ENCODE data around the gene GRM2.

Gene GRM2

DNA sequence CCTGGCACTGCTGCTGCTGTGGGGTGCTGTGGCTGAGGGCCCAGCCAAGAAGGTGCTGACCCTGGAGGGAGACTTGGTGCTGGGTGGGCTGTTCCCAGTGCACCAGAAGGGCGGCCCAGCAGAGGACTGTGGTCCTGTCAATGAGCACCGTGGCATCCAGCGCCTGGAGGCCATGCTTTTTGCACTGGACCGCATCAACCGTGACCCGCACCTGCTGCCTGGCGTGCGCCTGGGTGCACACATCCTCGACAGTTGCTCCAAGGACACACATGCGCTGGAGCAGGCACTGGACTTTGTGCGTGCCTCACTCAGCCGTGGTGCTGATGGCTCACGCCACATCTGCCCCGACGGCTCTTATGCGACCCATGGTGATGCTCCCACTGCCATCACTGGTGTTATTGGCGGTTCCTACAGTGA, 2.1 kb downstream of the GRM2 start:
- Histone ChIP-seq H3K27me3 (ENCODE audit: control insufficient read depth, insufficient read depth, low read length) (peaks cover 24% of the 10 kb centered on the region), H3K9me3 (ENCODE audit: control insufficient read depth, low read depth, low read length) (no peaks in the 10 kb centered on the region), H3K36me3 (ENCODE audit: control insufficient read depth, low read depth, low read length) (no peaks in the 10 kb centered on the region), H3K4me3 (ENCODE audit: low read length) (no peak overlapping the region), H3K9ac (ENCODE audit: low read length) (no peak overlapping the region), H3K27ac (ENCODE audit: low read length) (no peak overlapping the region), H3K4me1 (ENCODE audit: control insufficient read depth, low read depth, low read length) (peaks cover 5% of the 10 kb centered on the region)

DNA sequence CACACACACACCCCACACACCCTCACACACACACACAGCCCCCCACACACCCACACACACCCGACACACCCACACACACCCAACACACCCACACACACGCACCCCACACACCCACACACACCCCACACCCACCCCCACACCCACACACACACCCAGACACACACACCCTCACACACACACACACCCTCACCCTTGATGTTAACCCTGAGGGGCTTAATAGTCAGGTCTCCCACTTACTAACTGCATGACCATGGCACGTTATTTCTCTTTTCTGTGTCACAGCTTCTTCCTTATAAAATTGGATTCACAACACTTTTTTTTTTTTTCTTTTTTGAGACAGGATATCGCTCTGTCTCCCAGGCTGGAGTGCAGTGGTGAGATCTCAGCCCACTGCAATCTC, 2.8 kb downstream of the GRM2 start:
- H3K4me1 ChIP-seq (ENCODE audit: control insufficient read depth, low read depth, low read length), result no peaks in the 10 kb centered on the region
- no peaks in the 10 kb centered on the region for H3K36me3 ChIP-seq (ENCODE audit: control insufficient read depth, low read depth, low read length)
- H3K9ac ChIP-seq (ENCODE audit: low read length), result no peak overlapping the region
- H3K4me3 ChIP-seq (ENCODE audit: low read length), result no peak overlapping the region
- no peak overlapping the region for H3K27ac ChIP-seq (ENCODE audit: low read length)
- no peaks in the 10 kb centered on the region for H3K9me3 ChIP-seq (ENCODE audit: control insufficient read depth, low read depth, low read length)
- peaks cover 24% of the 10 kb centered on the region for H3K27me3 ChIP-seq (ENCODE audit: control insufficient read depth, insufficient read depth, low read length)

DNA sequence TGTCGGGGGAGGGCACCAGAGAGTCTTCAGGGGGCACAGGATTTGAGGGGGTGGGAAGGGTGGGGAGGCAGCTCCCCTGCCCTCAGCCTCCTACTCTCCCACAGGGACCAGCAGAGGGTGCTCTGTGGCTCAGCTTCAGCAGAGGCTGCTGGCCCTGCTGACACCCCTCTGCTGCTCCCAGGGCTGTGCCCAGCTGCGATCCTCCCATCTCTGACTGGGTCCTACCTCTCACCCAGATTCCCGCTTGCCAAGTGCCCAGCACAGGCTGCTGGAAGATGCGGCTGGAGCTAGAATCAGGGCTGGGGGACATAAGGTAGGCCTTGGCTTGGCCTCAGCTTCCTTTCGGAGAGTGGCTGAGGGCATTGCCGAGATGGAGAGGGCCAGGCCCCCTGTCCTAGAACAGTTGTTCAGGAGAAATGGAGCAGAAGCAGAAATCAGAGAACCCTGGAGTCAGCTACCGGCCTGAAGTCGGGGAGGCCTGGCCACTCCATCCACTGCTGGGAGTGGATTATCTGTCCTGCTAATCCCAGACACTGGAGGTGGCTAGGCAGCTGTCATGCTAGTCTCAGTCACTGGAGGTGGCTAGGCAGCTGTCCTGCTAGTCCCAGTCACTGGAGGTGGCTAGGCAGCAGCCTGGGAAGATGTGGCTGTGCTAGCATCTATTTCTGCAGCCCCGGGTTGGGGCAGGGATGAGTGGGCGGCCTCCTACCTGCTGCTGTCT, 3.9 kb downstream of the GRM2 start:
- H3K4me1 ChIP-seq (ENCODE audit: control insufficient read depth, low read depth, low read length), result no peaks in the 10 kb centered on the region
- no peak overlapping the region for H3K4me3 ChIP-seq (ENCODE audit: low read length)
- no peaks in the 10 kb centered on the region for H3K9me3 ChIP-seq (ENCODE audit: control insufficient read depth, low read depth, low read length)
- H3K27ac ChIP-seq (ENCODE audit: low read length), result no peak overlapping the region
- no peak overlapping the region for H3K9ac ChIP-seq (ENCODE audit: low read length)
- H3K36me3 ChIP-seq (ENCODE audit: control insufficient read depth, low read depth, low read length), result no peaks in the 10 kb centered on the region
- H3K27me3 ChIP-seq (ENCODE audit: control insufficient read depth, insufficient read depth, low read length), result peaks cover 24% of the 10 kb centered on the region

DNA sequence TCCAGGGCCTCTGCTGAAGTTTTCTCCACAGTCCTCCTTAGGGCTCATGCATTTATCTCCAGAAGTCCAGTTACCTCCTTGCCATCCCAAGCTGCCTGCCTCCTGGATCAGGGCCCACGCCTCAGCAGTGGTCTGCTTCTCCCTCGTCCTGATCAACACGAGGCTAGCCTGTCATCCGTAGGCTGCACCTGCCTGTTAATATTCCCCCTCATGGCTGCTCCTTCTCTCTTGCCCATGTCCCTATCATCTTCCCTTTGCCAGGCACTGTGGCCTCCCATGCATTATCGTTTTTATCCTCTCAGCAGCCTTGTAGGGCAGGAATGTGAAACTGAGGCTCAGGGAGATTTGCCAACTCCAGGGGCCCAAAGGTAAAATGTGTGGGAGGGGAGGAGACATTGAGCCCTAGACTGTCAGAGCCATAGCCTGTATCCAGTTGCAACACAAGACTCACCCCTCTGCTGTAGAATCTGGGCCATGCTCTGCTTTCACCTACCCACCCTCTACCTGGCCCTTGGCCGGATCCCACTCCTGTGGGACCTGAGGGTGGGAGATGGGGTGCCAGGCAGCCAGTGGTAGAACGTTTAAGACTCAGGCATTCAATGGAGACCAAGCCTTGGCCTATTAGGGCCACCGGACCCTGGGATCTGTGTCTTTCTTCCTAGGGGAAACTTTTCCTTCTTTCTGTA, 4.6 kb downstream of the GRM2 start:
- H3K27ac ChIP-seq (ENCODE audit: low read length), result no peak overlapping the region
- no peaks in the 10 kb centered on the region for H3K4me1 ChIP-seq (ENCODE audit: control insufficient read depth, low read depth, low read length)

GRCh38 chr3:51712038-51712420, 5.2 kb downstream of the GRM2 start:
- Histone ChIP-seq H3K9me3 (ENCODE audit: control insufficient read depth, low read depth, low read length) (no peaks in the 10 kb centered on the region), H3K4me3 (ENCODE audit: low read length) (no peak overlapping the region), H3K27ac (ENCODE audit: low read length) (no peak overlapping the region), H3K9ac (ENCODE audit: low read length) (no peak overlapping the region), H3K27me3 (ENCODE audit: control insufficient read depth, insufficient read depth, low read length) (peaks cover 24% of the 10 kb centered on the region), H3K36me3 (ENCODE audit: control insufficient read depth, low read depth, low read length) (no peaks in the 10 kb centered on the region), H3K4me1 (ENCODE audit: control insufficient read depth, low read depth, low read length) (no peaks in the 10 kb centered on the region)

More for the DNA sequence above, 4.6 kb downstream of the GRM2 start:
- Histone ChIP-seq H3K27me3 (ENCODE audit: control insufficient read depth, insufficient read depth, low read length) (peaks cover 24% of the 10 kb centered on the region), H3K36me3 (ENCODE audit: control insufficient read depth, low read depth, low read length) (no peaks in the 10 kb centered on the region), H3K4me3 (ENCODE audit: low read length) (no peak overlapping the region), H3K9ac (ENCODE audit: low read length) (no peak overlapping the region), H3K9me3 (ENCODE audit: control insufficient read depth, low read depth, low read length) (no peaks in the 10 kb centered on the region)

DNA sequence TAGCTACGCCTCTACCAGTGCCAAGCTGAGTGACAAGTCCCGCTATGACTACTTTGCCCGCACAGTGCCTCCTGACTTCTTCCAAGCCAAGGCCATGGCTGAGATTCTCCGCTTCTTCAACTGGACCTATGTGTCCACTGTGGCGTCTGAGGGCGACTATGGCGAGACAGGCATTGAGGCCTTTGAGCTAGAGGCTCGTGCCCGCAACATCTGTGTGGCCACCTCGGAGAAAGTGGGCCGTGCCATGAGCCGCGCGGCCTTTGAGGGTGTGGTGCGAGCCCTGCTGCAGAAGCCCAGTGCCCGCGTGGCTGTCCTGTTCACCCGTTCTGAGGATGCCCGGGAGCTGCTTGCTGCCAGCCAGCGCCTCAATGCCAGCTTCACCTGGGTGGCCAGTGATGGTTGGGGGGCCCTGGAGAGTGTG, 5.7 kb downstream of the GRM2 start:
- H3K27ac ChIP-seq (ENCODE audit: low read length), result no peak overlapping the region
- H3K4me3 ChIP-seq (ENCODE audit: low read length), result no peak overlapping the region
- no peaks in the 10 kb centered on the region for H3K4me1 ChIP-seq (ENCODE audit: control insufficient read depth, low read depth, low read length)
- no peaks in the 10 kb centered on the region for H3K9me3 ChIP-seq (ENCODE audit: control insufficient read depth, low read depth, low read length)
- H3K36me3 ChIP-seq (ENCODE audit: control insufficient read depth, low read depth, low read length), result no peaks in the 10 kb centered on the region
- H3K27me3 ChIP-seq (ENCODE audit: control insufficient read depth, insufficient read depth, low read length), result peaks cover 19% of the 10 kb centered on the region
- no peak overlapping the region for H3K9ac ChIP-seq (ENCODE audit: low read length)

GRCh38 chr3:51712963-51713362, 6.1 kb downstream of the GRM2 start:
- no peak overlapping the region for H3K27ac ChIP-seq (ENCODE audit: low read length)
- no peak overlapping the region for H3K9ac ChIP-seq (ENCODE audit: low read length)
- H3K9me3 ChIP-seq (ENCODE audit: control insufficient read depth, low read depth, low read length), result no peaks in the 10 kb centered on the region
- no peaks in the 10 kb centered on the region for H3K36me3 ChIP-seq (ENCODE audit: control insufficient read depth, low read depth, low read length)
- H3K4me1 ChIP-seq (ENCODE audit: control insufficient read depth, low read depth, low read length), result no peaks in the 10 kb centered on the region
- H3K4me3 ChIP-seq (ENCODE audit: low read length), result no peak overlapping the region
- H3K27me3 ChIP-seq (ENCODE audit: control insufficient read depth, insufficient read depth, low read length), result peaks cover 14% of the 10 kb centered on the region

GRCh38 chr3:51715231-51715976, 8.5 kb downstream of the GRM2 start:
- Histone ChIP-seq H3K9me3 (ENCODE audit: control insufficient read depth, low read depth, low read length) (no peaks in the 10 kb centered on the region), H3K27me3 (ENCODE audit: control insufficient read depth, insufficient read depth, low read length) (no peaks in the 10 kb centered on the region), H3K36me3 (ENCODE audit: control insufficient read depth, low read depth, low read length) (no peaks in the 10 kb centered on the region), H3K27ac (ENCODE audit: low read length) (no peak overlapping the region), H3K4me3 (ENCODE audit: low read length) (no peak overlapping the region), H3K4me1 (ENCODE audit: control insufficient read depth, low read depth, low read length) (peaks cover 3% of the 10 kb centered on the region), H3K9ac (ENCODE audit: low read length) (no peak overlapping the region)

DNA sequence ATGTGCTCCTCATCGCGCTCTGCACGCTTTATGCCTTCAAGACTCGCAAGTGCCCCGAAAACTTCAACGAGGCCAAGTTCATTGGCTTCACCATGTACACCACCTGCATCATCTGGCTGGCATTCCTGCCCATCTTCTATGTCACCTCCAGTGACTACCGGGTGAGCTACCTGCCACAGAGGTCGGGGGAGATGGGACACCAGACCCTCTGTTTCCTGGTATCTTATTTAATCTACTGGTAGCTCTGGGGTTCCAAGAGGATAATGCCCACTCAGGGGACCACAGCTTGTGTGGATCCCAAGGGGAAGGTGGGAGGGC, 9.1 kb downstream of the GRM2 start:
- Histone ChIP-seq H3K9me3 (ENCODE audit: control insufficient read depth, low read depth, low read length) (no peaks in the 10 kb centered on the region), H3K4me1 (ENCODE audit: control insufficient read depth, low read depth, low read length) (peaks cover 3% of the 10 kb centered on the region), H3K27me3 (ENCODE audit: control insufficient read depth, insufficient read depth, low read length) (no peaks in the 10 kb centered on the region), H3K4me3 (ENCODE audit: low read length) (no peak overlapping the region), H3K36me3 (ENCODE audit: control insufficient read depth, low read depth, low read length) (no peaks in the 10 kb centered on the region), H3K27ac (ENCODE audit: low read length) (no peak overlapping the region), H3K9ac (ENCODE audit: low read length) (no peak overlapping the region)

DNA sequence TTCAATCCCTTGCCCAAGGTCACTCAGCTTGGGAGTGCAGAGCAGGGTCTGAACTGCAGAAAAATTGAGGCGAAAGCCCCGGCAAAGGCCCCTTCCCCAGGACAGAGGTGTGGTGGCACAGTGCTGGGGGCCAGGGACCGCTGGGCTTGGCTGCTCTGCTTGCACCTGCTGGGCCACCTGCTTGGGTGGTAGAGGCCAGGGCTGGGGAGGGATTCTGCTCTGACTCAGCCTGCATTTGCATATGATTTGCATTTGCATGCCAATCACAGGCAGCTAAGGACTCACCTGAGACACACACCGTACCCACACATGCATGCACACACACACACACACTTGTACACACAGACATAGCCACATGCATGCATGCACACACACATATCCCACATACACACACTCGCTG, 9.9 kb downstream of the GRM2 start:
- H3K4me3 ChIP-seq (ENCODE audit: low read length), result no peak overlapping the region
- H3K27me3 ChIP-seq (ENCODE audit: control insufficient read depth, insufficient read depth, low read length), result no peaks in the 10 kb centered on the region

GRCh38 chr3:51717446-51717845, 10.6 kb downstream of the GRM2 start:
- Histone ChIP-seq H3K4me1 (ENCODE audit: control insufficient read depth, low read depth, low read length) (peaks cover 3% of the 10 kb centered on the region), H3K9me3 (ENCODE audit: control insufficient read depth, low read depth, low read length) (no peaks in the 10 kb centered on the region), H3K4me3 (ENCODE audit: low read length) (no peak overlapping the region), H3K27ac (ENCODE audit: low read length) (no peak overlapping the region), H3K9ac (ENCODE audit: low read length) (no peak overlapping the region), H3K27me3 (ENCODE audit: control insufficient read depth, insufficient read depth, low read length) (no peaks in the 10 kb centered on the region), H3K36me3 (ENCODE audit: control insufficient read depth, low read depth, low read length) (no peaks in the 10 kb centered on the region)

More for the DNA sequence above, 9.9 kb downstream of the GRM2 start:
- Histone ChIP-seq H3K36me3 (ENCODE audit: control insufficient read depth, low read depth, low read length) (no peaks in the 10 kb centered on the region), H3K27ac (ENCODE audit: low read length) (no peak overlapping the region), H3K4me1 (ENCODE audit: control insufficient read depth, low read depth, low read length) (peaks cover 3% of the 10 kb centered on the region), H3K9ac (ENCODE audit: low read length) (no peak overlapping the region), H3K9me3 (ENCODE audit: control insufficient read depth, low read depth, low read length) (no peaks in the 10 kb centered on the region)
